ENCODE results near the gene POLR1G.

DNA sequence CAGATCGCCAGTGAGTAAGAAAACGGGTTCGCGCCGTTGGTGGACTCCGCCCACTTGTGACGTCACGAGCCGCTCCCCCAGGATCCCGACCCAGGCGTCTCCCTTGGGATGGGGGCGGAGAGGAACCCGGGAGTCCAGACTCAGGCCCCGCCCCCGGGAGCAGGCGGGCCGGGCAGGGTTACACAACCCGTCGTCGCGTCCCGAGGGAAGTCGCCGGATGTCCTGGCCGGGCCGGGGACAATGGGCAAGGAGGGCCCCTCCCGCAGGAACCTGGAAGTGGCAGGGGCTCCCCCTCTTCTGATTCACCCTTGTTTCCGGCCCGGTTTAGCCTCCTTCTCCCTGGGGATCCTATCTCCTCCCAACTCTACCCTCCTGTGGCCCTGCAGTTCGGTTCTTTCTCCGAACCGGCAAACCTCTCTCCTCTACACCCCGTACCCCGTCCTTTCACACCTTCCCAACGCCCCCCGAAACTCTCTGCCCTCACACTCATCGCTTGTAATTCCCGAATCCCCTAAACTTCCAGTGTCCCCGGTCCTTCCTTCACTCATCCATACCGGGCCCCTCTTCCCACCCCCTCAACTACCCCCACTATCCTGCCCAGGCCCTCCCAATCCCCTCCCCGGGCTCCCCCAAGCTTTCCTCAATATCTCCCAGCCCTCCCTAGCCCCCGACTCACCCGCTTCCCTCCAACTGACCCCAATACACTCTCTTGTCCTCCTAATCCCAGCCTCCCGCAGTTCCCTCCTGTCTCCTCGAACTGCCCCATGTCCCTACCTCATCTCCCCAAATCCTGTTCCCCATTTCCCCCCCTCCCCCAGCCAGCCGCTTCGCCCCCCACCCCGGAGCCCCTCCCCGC, 37.2 kb downstream of the POLR1G start:
- TF ChIP-seq POLR2A (IDR thresholded peaks at IDR 0.05) = peak; percentile 43 to 73
- TF ChIP-seq CTCF (IDR thresholded peaks at IDR 0.05) = no peak

Data from Peyer's patch (tissue), 4 donors.